ENCODE data around the gene PROSER3.
"Not testable (repeated sequence)": the region's sequence is repeated elsewhere in the genome, so short reads cannot be mapped to it uniquely, and the experiment has no call there.

Gene PROSER3

DNA sequence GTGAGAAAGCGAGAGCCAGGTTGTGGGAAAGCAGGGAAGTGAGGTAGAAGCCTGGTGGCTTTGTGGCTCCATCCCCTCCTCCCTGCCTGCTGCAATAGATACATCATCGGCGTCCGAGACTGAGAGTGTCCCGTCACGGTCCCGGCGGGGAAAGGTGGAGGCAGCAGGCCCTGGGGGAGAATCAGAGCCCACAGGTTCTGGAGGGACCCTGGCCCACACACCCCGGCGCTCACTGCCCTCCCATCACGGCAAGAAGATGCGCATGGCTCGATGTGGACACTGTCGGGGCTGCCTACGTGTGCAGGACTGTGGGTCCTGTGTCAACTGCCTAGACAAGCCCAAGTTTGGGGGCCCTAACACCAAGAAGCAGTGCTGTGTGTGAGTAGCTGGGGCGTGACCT is 35.1 kb upstream of the PROSER3 start:
- DNase-seq = no peak

- DNase-seq = no peak
These were observed 34.3 kb upstream of the PROSER3 start for GRCh38 chr19:35723671-35724070.

DNA sequence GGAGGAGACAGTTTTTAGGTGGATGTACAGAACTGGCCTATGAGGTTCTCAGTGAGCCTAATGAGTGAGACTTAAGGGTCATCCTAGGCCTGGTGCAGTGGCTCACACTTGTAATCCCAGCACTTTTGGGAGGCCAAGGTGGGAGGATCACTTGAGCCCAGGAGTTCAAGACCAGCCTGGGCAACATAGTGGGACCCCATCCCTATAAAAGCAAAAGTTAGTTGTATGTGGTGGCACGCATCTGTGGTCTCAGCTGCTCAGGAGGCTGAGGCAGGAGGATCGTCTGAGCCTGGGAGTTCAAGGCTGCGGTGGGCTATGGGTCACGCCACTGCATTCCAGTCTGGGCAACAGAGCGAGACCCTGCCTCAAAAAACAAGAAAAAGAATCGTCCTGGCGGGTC is 33.8 kb upstream of the PROSER3 start:
- DNase-seq = not testable (repeated sequence)

DNA sequence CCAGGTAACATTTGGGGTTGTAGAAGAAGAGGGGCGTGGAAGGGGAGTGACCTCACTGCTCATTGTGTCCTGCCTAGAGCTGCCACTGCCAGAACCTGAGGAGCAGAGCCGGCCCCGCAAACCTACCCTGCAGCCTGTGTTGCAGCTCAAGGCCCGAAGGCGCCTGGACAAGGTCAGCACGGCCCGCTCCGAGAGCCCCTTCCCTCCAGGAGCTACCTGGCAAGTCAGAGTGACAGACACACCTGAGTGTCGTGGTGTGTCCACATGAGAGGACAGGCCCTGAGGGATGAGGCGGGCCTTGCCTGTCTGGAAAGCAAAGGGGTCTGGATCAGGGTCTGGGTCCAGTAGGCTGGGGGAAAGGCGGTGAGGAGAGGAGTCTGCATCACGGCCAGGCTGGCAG is 33.4 kb upstream of the PROSER3 start:
- DNase-seq = no peak

GRCh38 chr19:35725216-35725861 is 32.6 kb upstream of the PROSER3 start:
- DNase-seq = no peak

DNA sequence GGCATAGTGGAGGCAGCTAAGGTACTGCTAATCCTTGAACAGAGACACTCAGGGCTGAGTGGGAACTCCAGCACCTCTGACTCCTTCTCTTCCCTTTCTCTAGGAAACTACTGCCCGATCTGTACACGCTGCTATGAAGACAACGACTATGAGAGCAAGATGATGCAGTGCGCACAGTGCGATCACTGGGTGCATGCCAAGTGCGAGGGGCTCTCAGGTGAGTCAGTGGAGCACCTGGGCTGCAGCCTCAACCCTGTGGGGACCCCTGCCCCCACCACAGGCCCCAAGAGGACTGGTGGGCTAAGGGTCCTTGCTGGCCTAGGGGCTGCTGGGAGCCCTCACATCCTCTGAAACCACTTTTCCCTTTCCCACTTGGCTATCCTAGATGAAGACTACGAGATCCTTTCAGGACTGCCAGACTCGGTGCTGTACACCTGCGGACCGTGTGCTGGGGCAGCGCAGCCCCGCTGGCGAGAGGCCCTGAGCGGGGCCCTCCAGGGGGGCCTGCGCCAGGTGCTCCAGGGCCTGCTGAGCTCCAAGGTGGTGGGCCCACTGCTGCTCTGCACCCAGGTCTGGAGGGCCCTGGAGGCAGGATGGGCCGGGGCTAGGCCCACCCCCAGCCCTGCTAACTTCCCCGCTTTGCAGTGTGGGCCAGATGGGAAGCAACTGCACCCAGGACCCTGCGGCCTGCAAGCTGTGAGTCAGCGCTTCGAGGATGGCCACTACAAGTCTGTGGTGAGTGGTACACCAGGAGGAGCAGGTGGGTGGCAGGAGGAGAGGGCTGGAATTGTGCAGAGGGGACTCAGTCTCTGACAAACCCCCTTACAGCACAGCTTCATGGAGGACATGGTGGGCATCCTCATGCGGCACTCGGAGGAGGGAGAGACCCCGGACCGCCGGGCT is 30.7 kb upstream of the PROSER3 start:
- no peak for DNase-seq

DNA sequence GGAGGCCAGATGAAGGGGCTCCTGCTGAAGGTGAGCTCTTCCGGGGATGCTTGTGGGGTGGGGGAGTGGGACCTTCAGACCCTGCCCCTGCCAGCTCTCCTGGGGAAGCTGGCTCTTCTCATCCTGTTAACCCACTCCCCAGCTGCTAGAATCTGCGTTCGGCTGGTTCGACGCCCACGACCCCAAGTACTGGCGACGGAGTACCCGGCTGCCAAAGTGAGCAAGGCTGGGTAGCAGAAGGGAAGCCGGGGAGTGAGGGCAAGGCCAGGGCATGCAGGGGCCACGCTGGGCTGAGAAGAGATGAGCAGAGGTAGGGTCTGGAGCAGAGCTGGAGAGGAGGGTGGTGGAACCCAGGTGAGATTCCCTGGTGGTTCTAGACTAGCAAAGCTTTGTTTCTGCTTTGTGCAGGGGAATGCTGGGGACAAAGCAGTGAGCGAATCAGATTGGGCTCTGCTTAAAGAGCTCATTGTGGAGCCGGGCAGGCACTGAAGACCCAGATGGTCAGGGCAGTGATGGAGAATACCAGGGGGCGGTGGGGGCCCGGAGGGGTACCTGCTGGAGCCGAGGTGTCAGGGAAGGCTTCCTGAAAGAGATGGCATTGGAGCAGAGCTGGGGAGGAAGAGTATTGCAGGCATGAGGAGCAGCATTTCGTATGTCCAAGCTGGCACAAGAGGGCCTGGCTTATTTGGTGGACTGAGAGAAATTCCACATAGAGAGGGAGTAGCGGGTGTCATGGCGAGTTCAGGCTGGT is 29.8 kb upstream of the PROSER3 start:
- no peak for DNase-seq

GRCh38 chr19:35729021-35729420 is 29.0 kb upstream of the PROSER3 start:
- DNase-seq = no peak

- DNase-seq = no peak
These were observed 28.2 kb upstream of the PROSER3 start for GRCh38 chr19:35729763-35730162.

DNA sequence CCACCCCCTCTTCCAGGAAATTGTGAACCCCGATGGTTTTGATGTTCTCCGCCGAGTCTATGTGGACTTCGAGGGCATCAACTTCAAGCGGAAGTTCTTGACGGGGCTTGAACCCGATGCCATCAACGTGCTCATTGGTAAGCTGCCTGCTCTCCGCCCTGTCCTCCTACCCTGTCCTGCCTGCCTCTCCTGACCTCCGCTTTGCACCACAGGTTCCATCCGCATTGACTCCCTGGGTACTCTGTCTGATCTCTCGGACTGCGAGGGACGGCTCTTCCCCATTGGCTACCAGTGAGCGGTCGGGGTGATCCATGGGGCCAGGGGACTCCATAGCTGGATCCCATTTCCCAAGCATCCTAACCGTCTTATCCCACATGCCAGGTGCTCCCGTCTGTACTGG is 27.6 kb upstream of the PROSER3 start:
- DNase-seq = no peak

DNA sequence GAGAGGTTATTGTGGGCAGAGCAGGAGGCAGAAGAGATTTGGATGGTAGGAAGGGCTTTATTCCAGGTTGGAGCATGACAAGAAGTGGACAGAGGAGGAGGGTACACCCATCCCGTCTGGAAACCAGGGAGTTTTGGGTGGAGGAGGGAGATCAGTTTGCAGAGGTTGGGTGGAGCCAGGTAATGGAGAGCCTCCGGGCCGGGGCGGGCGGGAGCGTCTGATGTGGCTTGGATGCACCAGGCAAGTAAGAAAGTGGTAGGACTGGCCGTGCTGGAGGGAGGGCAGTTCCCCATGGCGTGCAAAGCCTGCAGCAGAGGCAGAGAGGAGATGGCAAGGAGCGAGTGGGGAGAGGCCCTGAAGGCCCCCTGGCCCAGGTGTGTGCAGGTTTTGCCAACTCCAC is 26.6 kb upstream of the PROSER3 start:
- DNase-seq = no peak

DNA sequence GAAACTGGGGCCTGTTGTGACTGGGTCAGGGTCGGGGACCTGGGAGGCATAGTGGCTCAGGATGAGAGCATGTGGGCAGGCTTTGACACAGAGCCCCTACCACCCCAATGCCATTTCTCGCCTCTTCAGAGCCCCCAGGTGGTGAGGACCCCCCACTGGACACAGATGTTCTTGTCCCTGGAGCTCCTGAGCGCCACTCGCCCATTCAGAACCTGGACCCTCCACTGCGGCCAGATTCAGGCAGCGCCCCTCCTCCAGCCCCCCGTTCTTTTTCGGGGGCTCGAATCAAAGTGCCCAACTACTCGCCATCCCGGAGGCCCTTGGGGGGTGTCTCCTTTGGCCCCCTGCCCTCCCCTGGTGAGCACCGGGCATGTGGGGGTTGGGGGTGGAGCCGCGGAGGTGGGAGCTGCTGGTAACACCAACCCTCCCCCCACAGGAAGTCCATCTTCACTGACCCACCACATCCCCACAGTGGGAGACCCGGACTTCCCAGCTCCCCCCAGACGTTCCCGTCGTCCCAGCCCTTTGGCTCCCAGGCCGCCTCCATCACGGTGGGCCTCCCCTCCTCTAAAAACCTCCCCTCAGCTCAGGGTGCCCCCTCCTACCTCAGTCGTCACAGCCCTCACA is 26.1 kb upstream of the PROSER3 start:
- no peak for DNase-seq

GRCh38 chr19:35732540-35733179 is 25.3 kb upstream of the PROSER3 start:
- no peak for DNase-seq

DNA sequence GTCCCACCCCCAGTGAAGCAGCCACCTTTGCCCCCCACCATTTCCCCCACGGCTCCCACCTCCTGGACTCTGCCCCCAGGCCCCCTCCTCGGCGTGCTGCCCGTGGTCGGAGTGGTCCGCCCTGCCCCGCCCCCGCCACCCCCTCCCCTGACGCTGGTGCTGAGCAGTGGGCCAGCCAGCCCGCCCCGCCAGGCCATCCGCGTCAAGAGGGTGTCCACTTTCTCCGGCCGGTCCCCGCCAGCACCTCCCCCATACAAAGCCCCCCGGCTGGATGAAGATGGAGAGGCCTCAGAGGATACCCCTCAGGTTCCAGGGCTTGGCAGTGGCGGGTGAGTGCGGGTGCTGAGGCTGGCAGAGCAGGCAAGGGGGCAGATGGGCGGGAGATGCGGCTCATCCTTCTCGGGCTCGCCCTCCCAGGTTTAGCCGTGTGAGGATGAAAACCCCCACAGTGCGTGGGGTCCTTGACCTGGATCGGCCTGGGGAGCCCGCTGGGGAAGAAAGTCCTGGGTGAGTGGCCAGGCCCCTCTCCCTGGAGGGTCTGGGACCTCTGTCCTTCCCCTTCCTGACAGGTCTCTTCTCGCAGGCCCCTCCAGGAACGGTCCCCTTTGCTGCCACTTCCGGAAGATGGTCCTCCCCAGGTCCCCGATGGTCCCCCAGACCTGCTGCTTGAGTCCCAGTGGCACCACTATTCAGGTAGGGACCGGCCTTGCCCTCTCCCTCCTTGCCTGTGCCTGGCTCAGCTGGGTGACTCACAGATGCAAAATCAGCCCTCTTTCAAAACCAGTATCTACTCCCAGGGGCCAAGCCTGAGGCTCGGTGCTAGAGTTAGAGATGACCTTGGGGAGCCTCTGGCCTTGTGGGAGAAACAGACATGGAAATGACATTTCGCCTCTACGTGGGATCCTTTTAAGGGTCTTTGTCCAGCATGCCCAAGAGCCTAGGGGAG is 24.5 kb upstream of the PROSER3 start:
- DNase-seq = no peak

GRCh38 chr19:35734273-35734672 is 23.7 kb upstream of the PROSER3 start:
- no peak for DNase-seq

DNA sequence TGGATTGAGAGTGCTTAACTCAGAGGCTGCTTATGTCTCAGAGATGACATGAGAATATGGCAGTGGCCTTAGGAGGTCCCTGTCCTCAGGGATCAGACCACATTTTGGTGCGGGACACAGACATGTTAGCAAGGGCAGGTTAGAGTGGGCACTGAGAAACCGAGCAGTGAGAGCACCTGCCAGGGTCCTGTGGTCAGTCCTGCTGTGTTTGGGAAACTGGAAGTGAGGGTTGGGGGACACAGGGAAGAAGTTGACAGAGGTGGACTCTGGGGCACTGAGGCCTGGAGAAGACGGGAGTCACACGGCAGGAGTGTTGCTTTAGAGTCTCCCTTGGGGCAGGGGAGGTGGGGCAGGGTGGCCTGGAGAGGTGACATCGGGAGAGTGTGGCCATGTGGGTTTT is 23.1 kb upstream of the PROSER3 start:
- DNase-seq = no peak

DNA sequence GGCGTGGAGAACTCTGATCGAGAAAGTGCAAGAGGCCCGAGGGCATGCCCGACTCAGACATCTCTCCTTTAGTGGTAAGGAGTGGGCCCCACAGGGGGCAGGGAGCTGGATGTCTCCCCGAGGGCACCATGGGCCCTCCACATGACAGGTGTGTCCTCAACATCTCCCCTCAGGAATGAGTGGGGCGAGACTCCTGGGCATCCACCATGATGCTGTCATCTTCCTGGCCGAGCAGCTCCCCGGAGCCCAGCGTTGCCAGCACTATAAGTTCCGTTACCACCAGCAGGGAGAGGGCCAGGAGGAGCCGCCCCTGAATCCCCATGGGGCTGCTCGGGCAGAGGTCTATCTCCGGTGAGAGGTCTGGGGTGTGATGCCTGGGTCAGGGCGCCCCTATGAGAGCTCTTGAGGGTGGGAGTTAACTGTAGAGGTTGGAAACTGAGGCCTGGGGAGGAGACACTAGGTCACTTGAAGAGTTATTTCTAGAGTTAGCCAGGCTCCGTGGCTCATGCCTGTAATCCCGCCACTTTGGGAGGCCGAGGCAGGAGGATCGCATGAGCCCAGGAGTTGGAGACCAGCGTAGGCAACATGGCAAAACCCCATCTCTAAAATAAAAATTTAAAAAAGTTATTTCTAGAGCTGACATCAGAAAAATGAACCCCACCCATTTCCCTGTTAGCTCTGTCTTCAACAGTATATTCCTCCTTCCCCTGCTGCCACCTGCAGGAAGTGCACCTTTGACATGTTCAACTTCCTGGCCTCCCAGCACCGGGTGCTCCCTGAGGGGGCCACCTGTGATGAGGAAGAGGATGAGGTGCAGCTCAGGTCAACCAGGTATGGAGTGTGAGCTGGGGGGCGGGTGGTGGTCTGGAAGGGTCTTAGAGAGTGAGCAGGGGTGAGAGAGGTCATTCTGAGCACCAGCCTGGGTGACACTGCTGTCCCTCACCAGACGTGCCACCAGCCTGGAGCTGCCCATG is 20.8 kb upstream of the PROSER3 start:
- no peak for DNase-seq

DNA sequence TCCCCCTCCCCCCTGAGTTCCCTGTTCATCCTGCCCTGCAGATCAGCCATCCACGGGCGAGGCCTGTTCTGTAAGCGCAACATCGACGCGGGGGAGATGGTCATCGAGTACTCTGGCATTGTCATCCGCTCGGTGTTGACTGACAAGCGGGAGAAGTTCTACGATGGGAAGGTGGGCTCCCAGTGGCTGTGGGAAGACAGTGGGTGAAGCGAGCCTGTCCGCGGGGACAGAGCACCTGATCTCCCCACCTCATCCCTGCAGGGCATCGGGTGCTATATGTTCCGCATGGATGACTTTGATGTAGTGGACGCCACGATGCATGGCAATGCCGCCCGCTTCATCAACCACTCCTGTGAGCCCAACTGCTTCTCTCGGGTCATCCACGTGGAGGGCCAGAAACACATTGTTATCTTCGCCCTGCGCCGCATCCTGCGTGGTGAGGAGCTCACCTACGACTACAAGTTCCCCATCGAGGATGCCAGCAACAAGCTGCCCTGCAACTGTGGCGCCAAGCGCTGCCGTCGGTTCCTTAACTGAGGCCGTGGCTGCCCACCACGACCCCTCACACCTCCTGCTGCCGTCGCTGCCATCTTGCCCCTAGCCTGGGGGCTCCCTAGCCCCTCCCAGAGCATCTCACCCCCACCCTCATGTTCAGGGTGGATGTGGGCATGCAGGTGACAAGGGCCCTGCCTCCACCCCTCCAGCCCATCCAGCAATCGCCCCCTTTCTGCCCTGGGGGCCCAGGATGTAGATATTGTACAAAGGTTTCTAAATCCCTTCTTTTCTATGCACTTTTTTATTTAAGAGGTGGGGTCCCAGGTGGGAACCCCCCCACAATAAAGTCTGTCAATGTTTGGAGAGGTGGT is 19.7 kb upstream of the PROSER3 start:
- no peak for DNase-seq

DNA sequence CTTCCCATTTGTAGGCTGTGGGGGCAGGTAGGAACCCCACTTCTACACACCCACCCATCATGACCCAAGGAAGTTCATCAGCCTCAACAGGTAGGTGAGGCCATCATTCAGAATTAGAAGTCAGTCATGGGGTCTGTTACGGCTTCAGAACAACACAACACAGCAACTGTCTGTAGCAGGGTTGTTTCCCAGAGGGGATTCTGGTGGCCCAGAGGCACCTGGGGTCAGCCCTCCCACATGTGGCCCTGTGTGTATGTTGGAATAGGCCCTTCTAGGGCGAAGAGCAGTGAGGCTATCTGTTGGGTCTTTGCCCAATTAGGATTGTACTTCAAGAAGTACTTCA is 19.1 kb upstream of the PROSER3 start:
- no peak for DNase-seq

Measured in effector CD8-positive, alpha-beta T cell (primary cell).